ENCODE data around the gene PLS1. TPM values are rescaled to one million over a fixed set of nuclear protein-coding genes. Genes with fewer than 3 reads are reported as not detected.

The PLS1 gene
- total RNA-seq, 1 experiment from 2014 or later, result 38.8 TPM

DNA sequence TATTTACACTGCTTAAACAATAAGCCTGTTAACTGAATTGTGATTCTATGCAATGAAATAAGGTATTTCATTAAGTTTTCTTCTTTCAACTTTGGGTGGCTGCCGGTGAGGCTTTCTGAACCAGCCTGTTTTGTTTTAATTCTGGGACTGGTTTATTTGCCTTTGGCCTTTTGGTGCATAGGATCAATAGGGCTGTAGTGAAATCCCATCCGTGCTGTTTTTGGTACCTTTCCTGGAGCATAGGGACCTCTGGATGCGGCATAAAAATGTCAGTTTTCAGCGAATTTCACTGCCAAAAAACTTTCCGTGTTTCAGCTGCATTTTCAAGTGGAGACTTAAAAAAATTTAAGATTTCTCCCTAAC is 514 bp downstream of the PLS1 start:
- Histone ChIP-seq H3K9me3 (ENCODE audit: control insufficient read depth in 1 of 2, insufficient read depth in 1 of 2, low read depth in 1 of 2, low read length in 2 of 2) (no peaks in the 10 kb centered on the region), H3K27me3 (ENCODE audit: insufficient read depth, low read length) (no peaks in the 10 kb centered on the region), H3K79me2 (ENCODE audit: insufficient read depth, low read length) (peaks cover 13% of the 10 kb centered on the region; the same call in 1 of the 2 replicates), H2AFZ (ENCODE audit: low read depth, low read length, poor library complexity, severe bottlenecking) (peak overlapping the region; percentile 15), H4K20me1 (ENCODE audit: insufficient read depth) (no peaks in the 10 kb centered on the region), H3K4me3 (replicated peaks in 1 of 2; ENCODE audit: low read depth in 1 of 2, low read length in 2 of 2) (peak overlapping the region; percentile 64 to 75), H3K9ac (ENCODE audit: low read length) (peak overlapping the region; percentile 62), H3K9me2 (ENCODE audit: insufficient read depth) (no peaks in the 10 kb centered on the region), H3K4me2 (ENCODE audit: low read length) (peak overlapping the region; percentile 89), H3K4me1 (ENCODE audit: control insufficient read depth in 1 of 2, insufficient read depth in 2 of 2, low read length in 2 of 2) (peaks cover 20 to 28% of the 10 kb centered on the region in 2 experiments), H3K36me3 (ENCODE audit: control insufficient read depth in 1 of 2, insufficient read depth in 2 of 2, low read length in 2 of 2) (no peaks in the 10 kb centered on the region), H3K27ac (ENCODE audit: low read depth, low read length) (peak overlapping the region; percentile 78; the same call in 1 of the 2 replicates)
- POLR2A ChIA-PET, result no interaction called here
- BruUV-seq (replicated peaks), result TSS peak; percentile 64
- CTCF ChIA-PET, result interaction anchor here (0.7 kb wide), 1 partner anchor 10 kb away, joined by 3 read pairs; no protein-coding TSS in a partner anchor
- RAD21 ChIA-PET (ENCODE audit: low non-redundant PET in 1 of 2, low total read pairs in 2 of 2, uncharacterized antibody in 2 of 2, unreplicated experiment in 2 of 2), result no interaction called here
- peak; percentile 7 for ATAC-seq
- DNase-seq (ENCODE audit: low read depth, low spot score), result no peak
- TF ChIP-seq SIN3A (IDR thresholded peaks at IDR 0.05; ENCODE audit: low read depth) (no peak), JUND (IDR thresholded peaks at IDR 0.05) (no peak), YY1 (IDR thresholded peaks at IDR 0.05; ENCODE audit: extremely low read depth, insufficient replicate concordance, low read depth, low read length) (no peak), POLR2A (IDR thresholded peaks at IDR 0.05; ENCODE audit: borderline replicate concordance, extremely low read depth, insufficient read depth, insufficient read length) (no peak), EGR1 (IDR thresholded peaks at IDR 0.05; ENCODE audit: low read depth) (no peak)
- TF ChIP-seq, protein P1, sequence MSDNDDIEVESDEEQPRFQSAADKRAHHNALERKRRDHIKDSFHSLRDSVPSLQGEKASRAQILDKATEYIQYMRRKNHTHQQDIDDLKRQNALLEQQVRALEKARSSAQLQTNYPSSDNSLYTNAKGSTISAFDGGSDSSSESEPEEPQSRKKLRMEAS (IDR thresholded peaks at IDR 0.05), result no peak
- TF ChIP-seq, protein P2, sequence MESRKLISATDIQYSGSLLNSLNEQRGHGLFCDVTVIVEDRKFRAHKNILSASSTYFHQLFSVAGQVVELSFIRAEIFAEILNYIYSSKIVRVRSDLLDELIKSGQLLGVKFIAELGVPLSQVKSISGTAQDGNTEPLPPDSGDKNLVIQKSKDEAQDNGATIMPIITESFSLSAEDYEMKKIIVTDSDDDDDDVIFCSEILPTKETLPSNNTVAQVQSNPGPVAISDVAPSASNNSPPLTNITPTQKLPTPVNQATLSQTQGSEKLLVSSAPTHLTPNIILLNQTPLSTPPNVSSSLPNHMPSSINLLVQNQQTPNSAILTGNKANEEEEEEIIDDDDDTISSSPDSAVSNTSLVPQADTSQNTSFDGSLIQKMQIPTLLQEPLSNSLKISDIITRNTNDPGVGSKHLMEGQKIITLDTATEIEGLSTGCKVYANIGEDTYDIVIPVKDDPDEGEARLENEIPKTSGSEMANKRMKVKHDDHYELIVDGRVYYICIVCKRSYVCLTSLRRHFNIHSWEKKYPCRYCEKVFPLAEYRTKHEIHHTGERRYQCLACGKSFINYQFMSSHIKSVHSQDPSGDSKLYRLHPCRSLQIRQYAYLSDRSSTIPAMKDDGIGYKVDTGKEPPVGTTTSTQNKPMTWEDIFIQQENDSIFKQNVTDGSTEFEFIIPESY (IDR thresholded peaks at IDR 0.05; ENCODE audit: extremely low read depth, insufficient replicate concordance, low read length), result no peak
- intact Hi-C loops (cut with micrococcal nuclease), result loop anchor here (5.0 kb wide), 1 partner anchor 131 kb away; no protein-coding TSS in a partner anchor

DNA sequence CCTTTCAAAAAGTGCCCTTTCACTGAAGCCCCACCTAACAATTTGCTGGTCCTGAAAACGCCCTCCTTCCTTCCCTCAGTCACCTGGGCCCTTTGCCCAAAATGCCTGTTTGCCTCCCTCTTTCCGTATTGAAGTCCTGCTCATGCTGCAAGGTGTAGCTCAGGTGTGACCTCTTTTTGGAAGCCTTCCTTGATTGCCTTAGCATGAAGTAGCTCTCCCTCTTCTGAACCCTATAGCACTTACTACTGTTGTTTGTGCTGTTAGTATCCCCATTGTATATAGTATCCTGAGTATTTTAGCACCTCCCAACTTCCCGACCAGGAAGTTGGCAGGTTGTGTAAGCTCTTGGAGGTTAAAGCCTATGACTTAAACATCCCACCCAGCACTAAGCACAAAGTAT is 1.7 kb downstream of the PLS1 start:
- Histone ChIP-seq H3K27me3 (ENCODE audit: insufficient read depth, low read length) (no peaks in the 10 kb centered on the region), H3K4me1 (ENCODE audit: control insufficient read depth in 1 of 2, insufficient read depth in 2 of 2, low read length in 2 of 2) (peaks cover 20 to 28% of the 10 kb centered on the region in 2 experiments), H3K4me3 (replicated peaks in 1 of 2; ENCODE audit: low read depth in 1 of 2, low read length in 2 of 2) (peak overlapping the region in 1 of 2 experiments; percentile 15; a peak in 1 of 4 replicates), H3K79me2 (ENCODE audit: insufficient read depth, low read length) (peaks cover 13% of the 10 kb centered on the region; the same call in 1 of the 2 replicates), H2AFZ (ENCODE audit: low read depth, low read length, poor library complexity, severe bottlenecking) (no peak overlapping the region), H3K9me2 (ENCODE audit: insufficient read depth) (no peaks in the 10 kb centered on the region), H3K9ac (ENCODE audit: low read length) (no peak overlapping the region), H3K9me3 (ENCODE audit: control insufficient read depth in 1 of 2, insufficient read depth in 1 of 2, low read depth in 1 of 2, low read length in 2 of 2) (no peaks in the 10 kb centered on the region), H4K20me1 (ENCODE audit: insufficient read depth) (no peaks in the 10 kb centered on the region), H3K4me2 (ENCODE audit: low read length) (peak overlapping the region; percentile 89), H3K27ac (ENCODE audit: low read depth, low read length) (no peak overlapping the region), H3K36me3 (ENCODE audit: control insufficient read depth in 1 of 2, insufficient read depth in 2 of 2, low read length in 2 of 2) (no peaks in the 10 kb centered on the region)
- no TSS peak for BruUV-seq (replicated peaks)
- intact Hi-C loops (cut with micrococcal nuclease), result loop anchor here (5.0 kb wide), 1 partner anchor 129 kb away; no protein-coding TSS in a partner anchor
- CTCF ChIA-PET, result interaction anchor here (2.0 kb wide), 1 partner anchor 11 kb away, joined by 7 read pairs; no protein-coding TSS in a partner anchor
- RAD21 ChIA-PET (ENCODE audit: low non-redundant PET in 1 of 2, low total read pairs in 2 of 2, uncharacterized antibody in 2 of 2, unreplicated experiment in 2 of 2), result no interaction called here
- DNase-seq (ENCODE audit: low read depth, low spot score), result no peak
- no peak for TF ChIP-seq POLR2AphosphoS5 (IDR thresholded peaks at IDR 0.05; ENCODE audit: low read depth, low read length)
- TF ChIP-seq, protein P3, sequence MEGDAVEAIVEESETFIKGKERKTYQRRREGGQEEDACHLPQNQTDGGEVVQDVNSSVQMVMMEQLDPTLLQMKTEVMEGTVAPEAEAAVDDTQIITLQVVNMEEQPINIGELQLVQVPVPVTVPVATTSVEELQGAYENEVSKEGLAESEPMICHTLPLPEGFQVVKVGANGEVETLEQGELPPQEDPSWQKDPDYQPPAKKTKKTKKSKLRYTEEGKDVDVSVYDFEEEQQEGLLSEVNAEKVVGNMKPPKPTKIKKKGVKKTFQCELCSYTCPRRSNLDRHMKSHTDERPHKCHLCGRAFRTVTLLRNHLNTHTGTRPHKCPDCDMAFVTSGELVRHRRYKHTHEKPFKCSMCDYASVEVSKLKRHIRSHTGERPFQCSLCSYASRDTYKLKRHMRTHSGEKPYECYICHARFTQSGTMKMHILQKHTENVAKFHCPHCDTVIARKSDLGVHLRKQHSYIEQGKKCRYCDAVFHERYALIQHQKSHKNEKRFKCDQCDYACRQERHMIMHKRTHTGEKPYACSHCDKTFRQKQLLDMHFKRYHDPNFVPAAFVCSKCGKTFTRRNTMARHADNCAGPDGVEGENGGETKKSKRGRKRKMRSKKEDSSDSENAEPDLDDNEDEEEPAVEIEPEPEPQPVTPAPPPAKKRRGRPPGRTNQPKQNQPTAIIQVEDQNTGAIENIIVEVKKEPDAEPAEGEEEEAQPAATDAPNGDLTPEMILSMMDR (IDR thresholded peaks at IDR 0.05 in 2 of 3, conservative IDR thresholded peaks at IDR 0.05 in 1 of 3; ENCODE audit: borderline replicate concordance in 1 of 3, insufficient read depth in 1 of 3, low read depth in 2 of 3, low read length in 2 of 3), result no peak
- no peak for TF ChIP-seq POLR2A (IDR thresholded peaks at IDR 0.05; ENCODE audit: borderline replicate concordance, extremely low read depth, insufficient read depth, insufficient read length)
- TF ChIP-seq SIN3A (IDR thresholded peaks at IDR 0.05; ENCODE audit: low read depth), result no peak
- no peak for TF ChIP-seq EZH2phosphoT487 (IDR thresholded peaks at IDR 0.05; ENCODE audit: borderline replicate concordance)
- no peak for TF ChIP-seq SRF (IDR thresholded peaks at IDR 0.05; ENCODE audit: low read depth)
- TF ChIP-seq CEBPB (IDR thresholded peaks at IDR 0.05; ENCODE audit: low read depth), result no peak
- POLR2A ChIA-PET, result no interaction called here
- ATAC-seq, result no peak

All from HCT116 (cell line).